WI38 (cell line): ENCODE data around the gene PRKX.
A peak's percentile ranks its signal among the peaks of the same experiment; 100 is the strongest.
"Not testable (repeated sequence)": the region's sequence is repeated elsewhere in the genome, so short reads cannot be mapped to it uniquely, and the experiment has no call there.

Source experiments
- H3K4me3 ChIP-seq: 2 replicates; pipeline ENCODE4 v1.5.1; 2011; ENCODE audit warnings: low read depth, mild to moderate bottlenecking, control low read depth, low read length
- CTCF ChIP-seq: IDR thresholded peaks from 2 replicates; pipeline ENCODE4 v1.5.1; 2012; ENCODE audit warnings: low read depth, mild to moderate bottlenecking, control low read depth, low read length

PRKX gene

GRCh38 chrX:3648084-3648483, 65.4 kb downstream of the PRKX start:
- H3K4me3 ChIP-seq, result no peak overlapping the region

GRCh38 chrX:3639858-3640631, 73.4 kb downstream of the PRKX start:
- not testable (repeated sequence) for H3K4me3 ChIP-seq

More at GRCh38 chrX:3648084-3648483, 65.4 kb downstream of the PRKX start:
- no peak for TF ChIP-seq CTCF

- no peak overlapping the region for H3K4me3 ChIP-seq
- TF ChIP-seq CTCF, result no peak
Measured at GRCh38 chrX:3639236-3639635, 74.2 kb downstream of the PRKX start.

DNA sequence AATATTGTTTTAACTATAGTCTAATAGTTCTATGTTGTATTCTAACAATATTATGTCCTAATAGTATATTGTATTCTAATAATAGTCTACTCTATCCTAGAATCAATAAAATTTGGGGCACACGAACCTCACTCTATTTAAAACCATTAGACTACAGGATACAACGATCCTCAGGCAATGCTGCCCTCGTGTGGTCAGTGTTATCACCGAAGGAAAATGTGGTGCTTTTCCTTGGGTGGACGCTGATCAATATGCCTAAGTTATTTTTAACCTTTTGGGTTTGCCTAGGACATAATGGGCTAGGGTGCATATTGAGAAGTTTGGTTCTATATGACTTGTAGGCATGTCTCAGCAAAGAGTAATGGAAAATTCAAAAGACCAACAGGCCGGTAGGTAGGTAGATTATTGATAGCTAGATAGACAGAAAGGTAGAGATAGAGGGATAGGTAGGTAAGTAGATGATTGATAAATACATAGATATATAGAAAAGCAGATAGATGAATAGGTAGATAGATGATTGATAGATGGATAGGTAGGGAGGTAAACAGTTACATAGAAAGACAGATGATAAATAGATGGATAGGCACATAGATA, 75.1 kb downstream of the PRKX start:
- peak; percentile 30; the same call in 1 of the 2 replicates for TF ChIP-seq CTCF
- no peak overlapping the region for H3K4me3 ChIP-seq

- no peak for TF ChIP-seq CTCF
- no peak overlapping the region for H3K4me3 ChIP-seq
Measured at GRCh38 chrX:3636803-3637202, 76.6 kb downstream of the PRKX start.

DNA sequence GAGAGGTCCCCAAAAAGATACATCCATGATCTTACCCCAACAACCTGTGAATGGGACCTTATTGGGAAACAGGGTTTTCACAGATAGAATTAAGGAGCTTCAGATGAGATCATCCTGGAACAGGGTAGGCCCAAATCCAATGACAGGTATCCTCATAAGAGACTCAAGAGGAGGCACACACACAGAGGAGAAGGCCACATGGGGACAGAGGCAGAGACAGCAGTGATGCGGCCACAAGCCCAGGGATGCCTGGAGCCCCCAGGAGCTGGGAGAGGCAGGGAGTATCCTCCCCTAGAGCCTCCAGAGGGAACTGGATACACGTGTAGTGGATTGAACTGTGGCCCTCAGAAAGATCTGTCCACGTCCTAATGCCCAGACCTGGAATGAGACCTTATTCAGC, 82.3 kb downstream of the PRKX start:
- H3K4me3 ChIP-seq, result no peak overlapping the region
- TF ChIP-seq CTCF, result no peak

- no peak for TF ChIP-seq CTCF
- H3K4me3 ChIP-seq, result no peak overlapping the region
Measured at GRCh38 chrX:3627594-3627993, 85.9 kb downstream of the PRKX start.

DNA sequence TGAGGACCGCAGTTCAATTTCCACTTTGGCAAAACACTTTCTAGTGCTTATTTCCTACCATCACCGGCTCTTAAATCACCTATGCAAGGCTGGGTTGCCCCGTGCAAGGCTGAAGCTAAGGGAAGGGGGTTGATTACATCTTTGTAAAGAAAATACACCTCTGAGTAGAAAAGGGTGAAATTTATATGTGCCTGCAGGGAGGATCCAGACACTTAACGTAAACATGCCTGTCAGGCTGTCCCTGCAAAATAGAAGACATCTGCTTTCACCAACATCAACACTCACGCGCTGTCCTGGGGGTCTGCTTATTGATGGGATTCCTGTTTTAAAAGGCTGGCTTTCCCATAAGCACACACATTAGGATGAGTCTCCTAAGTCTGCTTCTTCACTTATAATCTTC, 92.0 kb downstream of the PRKX start:
- TF ChIP-seq CTCF, result no peak
- no peak overlapping the region for H3K4me3 ChIP-seq

DNA sequence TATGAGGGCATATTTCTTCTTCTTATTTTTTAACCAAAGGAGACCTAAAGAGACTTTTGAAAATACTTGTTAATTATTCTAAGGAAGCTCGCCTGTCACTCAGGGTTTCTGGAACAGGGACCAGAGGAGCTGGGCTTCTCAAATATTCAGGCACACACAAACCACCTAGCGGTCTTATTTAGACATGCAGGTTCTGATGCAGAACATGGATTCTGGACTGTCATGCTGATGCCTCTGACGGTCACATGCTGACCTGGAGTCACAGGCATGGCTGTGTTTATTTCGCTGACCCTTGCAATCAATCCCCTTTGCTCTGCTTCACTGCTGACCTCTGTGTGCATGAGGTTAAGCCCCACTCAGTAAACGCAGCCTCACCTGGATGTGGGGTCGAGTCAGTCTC, 101.7 kb downstream of the PRKX start:
- H3K4me3 ChIP-seq, result not testable (repeated sequence)
